B cell (primary cell): ENCODE measurements around the gene TOM1L2. TPM values are rescaled to one million over a fixed set of nuclear protein-coding genes. Genes with fewer than 3 reads are reported as not detected.

ENCODE experiments used
- ATAC-seq: fragments of 200-7000 bp; cut with Tn5 transposase; one replicate; pipeline ENCODE4 v1.10.0; 2021; ENCODE audit warnings: low read depth, mild to moderate bottlenecking, moderate number of reproducible peaks, moderate library complexity
- CTCF ChIA-PET: fragments of 350-600 bp; sonication (Branson Sonifier 250); formaldehyde crosslinking; loops from one replicate; lab custom pipeline; 2021; ENCODE audit warnings: antibody characterized with exemption, inconsistent platforms; lab: Charles Lee
- POLR2A ChIA-PET: fragments of 350-600 bp; sonication (Branson Sonifier 250); formaldehyde crosslinking; loops from one replicate; lab custom pipeline; 2021; ENCODE audit warnings: antibody characterized with exemption; lab: Charles Lee
- DNase-seq: peaks from one replicate; pipeline ENCODE4 v3.0.0; 2013
- H2AFZ ChIP-seq: 2 replicates; pipeline ENCODE4 v1.6.1; 2012; ENCODE audit warnings: mild to moderate bottlenecking, low read depth, low read length; ENCODE audit not compliant: insufficient read depth, poor library complexity, severe bottlenecking
- H3K27ac ChIP-seq, 2 donors: 1 replicate in 1 of 2; 2 replicates in 1 of 2; pipeline ENCODE4 v1.5.1; 2012 to 2013; ENCODE audit warnings: low read length in 2 of 2, mild to moderate bottlenecking in 2 of 2, moderate library complexity in 1 of 2
- H3K27me3 ChIP-seq, 4 experiments: fragments of 200-600 bp in 1 of 4; sonication (generic) in 1 of 4; replicated peaks in 1 of 4; 1 replicate in 2 of 4; 2 replicates in 2 of 4; pipeline versions ENCODE4 v1.6.1 to v1.7.0; 2013 to 2016; ENCODE audit warnings: low read length in 3 of 4, mild to moderate bottlenecking in 2 of 4, mixed read lengths in 1 of 4, moderate library complexity in 1 of 4; ENCODE audit not compliant: insufficient read depth in 4 of 4, control insufficient read depth in 3 of 4; ENCODE audit errors: control extremely low read depth in 1 of 4
- H3K36me3 ChIP-seq, 2 experiments: replicated peaks in 1 of 2; 1 replicate in 1 of 2; 2 replicates in 1 of 2; pipeline versions ENCODE4 v1.6.1 to v1.7.1; 2013; ENCODE audit warnings: low read length in 1 of 2; ENCODE audit not compliant: insufficient read depth in 2 of 2, control insufficient read depth in 1 of 2; ENCODE audit errors: control extremely low read depth in 1 of 2, extremely low read depth in 1 of 2
- H3K4me1 ChIP-seq, 2 donors: fragments of 200-600 bp in 1 of 2; sonication (generic) in 1 of 2; 1 replicate in 1 of 2; 2 replicates in 1 of 2; pipeline versions ENCODE4 v1.5.1 to v1.6.1; 2013 to 2017; ENCODE audit warnings: low read length in 2 of 2; ENCODE audit not compliant: control insufficient read depth in 2 of 2, insufficient read depth in 2 of 2
- H3K4me2 ChIP-seq: replicated peaks from 2 replicates; pipeline ENCODE3; 2012; ENCODE audit warnings: mild to moderate bottlenecking, low read depth, low read length; ENCODE audit not compliant: poor library complexity, severe bottlenecking
- H3K4me3 ChIP-seq, 5 experiments: fragments of 200-600 bp in 1 of 5; sonication (generic) in 1 of 5; 1 replicate in 3 of 5; 2 replicates in 2 of 5; pipeline versions ENCODE4 v1.5.1 to v1.7.0; 2011 to 2016; ENCODE audit warnings: low read length in 4 of 5, mild to moderate bottlenecking in 4 of 5, low read depth in 2 of 5, control low read depth in 1 of 5, moderate library complexity in 1 of 5; ENCODE audit not compliant: insufficient read depth in 1 of 5; ENCODE audit errors: control extremely low read depth in 1 of 5, extremely low read depth in 1 of 5
- H3K79me2 ChIP-seq: fragments of 200-600 bp; sonication (generic); one replicate; pipeline ENCODE4 v1.6.0; 2016; ENCODE audit warnings: low read length; ENCODE audit not compliant: control insufficient read depth, insufficient read depth
- H3K9ac ChIP-seq: fragments of 200-600 bp; sonication (generic); 2 replicates; pipeline ENCODE4 v1.6.1; 2017; ENCODE audit warnings: mild to moderate bottlenecking, low read length, moderate library complexity
- H3K9me3 ChIP-seq, 3 donors: one replicate each; pipeline versions ENCODE4 v1.6.1 to v1.7.1; 2013; ENCODE audit warnings: low read length in 2 of 3; ENCODE audit not compliant: control insufficient read depth in 2 of 3, insufficient read depth in 1 of 3; ENCODE audit errors: control extremely low read depth in 1 of 3
- H4K20me1 ChIP-seq: 2 replicates; pipeline ENCODE4 v1.6.0; 2012; ENCODE audit warnings: mild to moderate bottlenecking, low read length; ENCODE audit not compliant: insufficient read depth, control insufficient read depth, poor library complexity, severe bottlenecking
- H3K27ac Mint-ChIP-seq: one replicate; pipeline ENCODE4 v1.8.0; 2021; ENCODE audit warnings: mixed read lengths
- H3K27me3 Mint-ChIP-seq: one replicate; pipeline ENCODE4 v1.8.0; 2021; ENCODE audit warnings: mixed read lengths
- H3K4me1 Mint-ChIP-seq: one replicate; pipeline ENCODE4 v1.8.0; 2021; ENCODE audit warnings: mixed read lengths
- H3K4me3 Mint-ChIP-seq: one replicate; pipeline ENCODE4 v1.8.0; 2021; ENCODE audit warnings: mixed read lengths
- H3K9me3 Mint-ChIP-seq: one replicate; pipeline ENCODE4 v1.8.0; 2022; ENCODE audit warnings: mixed read lengths; ENCODE audit not compliant: insufficient read depth
- CTCF ChIP-seq: fragments of 200-600 bp; IDR thresholded peaks from one replicate; pipeline ENCODE4 v1.8.0; 2022; ENCODE audit warnings: antibody characterized with exemption, mild to moderate bottlenecking
- EZH2 ChIP-seq: IDR thresholded peaks from 2 replicates; pipeline ENCODE4 v1.6.1; 2012; ENCODE audit warnings: borderline replicate concordance, low read depth, mild to moderate bottlenecking, moderate library complexity, low read length; ENCODE audit not compliant: insufficient read depth, poor library complexity, severe bottlenecking
- WGBS: methylation state at CpG from one replicate; pipeline ENCODE4 v1.1.5; 2013; ENCODE audit warnings: missing lambda C conversion rate; ENCODE audit not compliant: insufficient coverage; 5-methylcytosine and 5-hydroxymethylcytosine counted together
- intact Hi-C: fragments of 100-400 bp; cut with micrococcal nuclease; formaldehyde crosslinking; loops from one replicate; pipeline ENCODE4 v1.10.0; 2022
- polyA plus RNA-seq: library from polyadenylated mRNA; depleted of rRNA; stranded (reverse); fragments of >200 nt; gene quantifications from 2 replicates; pipeline ENCODE4 v1.2.3, GENCODE V29; 2012
- total RNA-seq, 2 donors: library from RNA; stranded (reverse); fragments of 120-200 nt in 1 of 2; gene quantifications; 1 replicate in 1 of 2; 2 replicates in 1 of 2; pipeline versions ENCODE4 v1.2.3 to v1.2.4, GENCODE V29; 2013 to 2022

Gene TOM1L2
- total and polyA plus RNA-seq, 2 donors (not counting 1 experiment from before 2014, with no cell fraction given), result 25.1 to 29.7 TPM

DNA sequence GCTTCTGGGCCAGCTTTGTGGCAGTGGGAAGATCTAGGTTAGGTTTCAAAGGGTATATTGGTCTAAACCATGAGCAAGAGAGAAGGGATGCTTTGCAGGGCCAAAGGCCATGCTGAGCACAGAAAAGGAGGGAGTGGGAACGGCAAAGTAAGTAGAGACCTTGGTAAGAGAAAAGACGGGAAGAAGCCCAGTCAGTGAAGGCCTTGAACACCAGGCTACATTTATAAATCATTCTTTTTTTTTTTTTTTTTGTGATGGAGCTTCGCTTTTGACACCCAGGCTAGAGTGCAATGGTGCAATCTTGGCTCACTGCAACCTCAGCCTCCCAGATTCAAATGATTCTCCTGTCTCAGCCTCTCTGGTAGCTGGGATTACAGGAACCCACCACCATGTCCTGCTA lies 18.1 kb downstream of the TOM1L2 start:
- Histone ChIP-seq H3K79me2 (peaks cover 46% of the 10 kb centered on the region), H3K9ac (no peak overlapping the region), H3K36me3 (peaks cover 1 to 4% of the 10 kb centered on the region in 2 experiments), H2AFZ (no peak overlapping the region), H3K4me2 (no peak overlapping the region), H3K9me3 (no peaks in the 10 kb centered on the region), H3K4me1 (peaks cover 16 to 19% of the 10 kb centered on the region in 2 donors), H4K20me1 (peaks cover 4% of the 10 kb centered on the region), H3K4me3 (no peak overlapping the region), H3K27me3 (no peaks in the 10 kb centered on the region), H3K27ac (no peak overlapping the region)
- no peak for DNase-seq
- no peak overlapping the region for H3K4me3 Mint-ChIP-seq
- H3K4me1 Mint-ChIP-seq, result peaks cover 22% of the 10 kb centered on the region
- no peak overlapping the region for H3K27ac Mint-ChIP-seq
- H3K27me3 Mint-ChIP-seq, result no peaks in the 10 kb centered on the region
- ChIA-PET POLR2A (no interaction called here), CTCF (no interaction called here)
- intact Hi-C loops, result no loop called here
- TF ChIP-seq CTCF (no peak), EZH2 (no peak)
- no peaks in the 10 kb centered on the region for H3K9me3 Mint-ChIP-seq
- no CpG with 5 or more reads among the region's 3 CpGs for WGBS
- ATAC-seq, result no peak

DNA sequence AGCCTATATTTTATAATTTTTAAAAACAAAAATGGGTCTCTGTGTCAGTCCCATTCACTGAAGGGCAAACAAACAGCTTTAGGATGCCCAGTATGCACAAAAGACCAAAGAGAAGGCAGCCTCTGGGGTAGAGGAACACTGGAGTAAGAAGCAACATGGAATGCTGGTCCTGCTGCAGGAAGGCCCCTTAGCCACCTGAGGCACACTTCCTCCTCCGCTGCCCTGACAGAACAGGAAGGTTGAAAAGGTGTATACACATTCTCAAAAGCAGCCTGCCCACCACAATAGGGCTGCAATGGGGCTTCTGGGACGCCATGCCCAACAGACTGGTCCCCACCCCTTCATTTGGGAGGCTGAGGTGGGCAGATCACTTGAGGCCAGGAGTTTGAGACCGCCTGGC lies 19.5 kb downstream of the TOM1L2 start:
- no peak overlapping the region for H3K9ac ChIP-seq
- WGBS, result 100% methylated on average over 1 of the region's 3 CpGs
- H3K27me3 ChIP-seq, result no peaks in the 10 kb centered on the region
- TF ChIP-seq CTCF, result no peak
- peaks cover 2 to 5% of the 10 kb centered on the region in 2 donors for H3K4me1 ChIP-seq
- H3K4me3 ChIP-seq, result no peak overlapping the region
- H2AFZ ChIP-seq, result no peak overlapping the region
- ChIA-PET POLR2A (no interaction called here), CTCF (no interaction called here)
- H3K4me2 ChIP-seq, result no peak overlapping the region
- no peak for DNase-seq
- H3K79me2 ChIP-seq, result peaks cover 43% of the 10 kb centered on the region
- H4K20me1 ChIP-seq, result peaks cover 4% of the 10 kb centered on the region
- Mint-ChIP-seq H3K9me3 (no peaks in the 10 kb centered on the region), H3K27ac (no peak overlapping the region), H3K4me3 (no peak overlapping the region), H3K27me3 (no peaks in the 10 kb centered on the region), H3K4me1 (peaks cover 9% of the 10 kb centered on the region)
- no peak for ATAC-seq
- H3K9me3 ChIP-seq, result no peaks in the 10 kb centered on the region
- H3K27ac ChIP-seq, result no peak overlapping the region
- intact Hi-C loops, result no loop called here
- peaks cover 1 to 4% of the 10 kb centered on the region in 2 experiments for H3K36me3 ChIP-seq
